Measurements from ENCODE around the gene RGS19. TPM values are rescaled to one million over a fixed set of nuclear protein-coding genes. Genes with fewer than 3 reads are reported as not detected.
A peak's percentile ranks its signal among the peaks of the same experiment; 100 is the strongest.

RGS19 gene
- total RNA-seq, 4 donors from 2014 or later, result 3.4 to 16.0 (median 10.5) TPM

GRCh38 chr20:64056889-64057627 is 22.3 kb downstream of the RGS19 start:
- 70% methylated on average over 6 of the region's 39 CpGs; no CpG with 5 or more reads in 1 of the 2 donors for WGBS, 2 donors (ENCODE audit: low coverage in 1 of 2)
- H3K27me3 ChIP-seq, result peaks cover 61% of the 10 kb centered on the region

GRCh38 chr20:64056639-64056888 is 22.8 kb downstream of the RGS19 start:
- peak overlapping the region in 1 of 2 donors; percentile 8 for H3K4me3 ChIP-seq
- ATAC-seq, result no peak

More at GRCh38 chr20:64056889-64057627, 22.3 kb downstream of the RGS19 start:
- no peaks in the 10 kb centered on the region for H3K9me3 ChIP-seq
- H3K4me1 ChIP-seq, result peaks cover 0 to 15% (median under 1%) of the 10 kb centered on the region in 3 donors
- H3K4me3 ChIP-seq, result peak overlapping the region in 1 of 2 donors; percentile 28
- H3K36me3 ChIP-seq, result no peaks in the 10 kb centered on the region
- ATAC-seq, result no peak
- TF ChIP-seq CTCF (IDR thresholded peaks at IDR 0.05) (no peak), POLR2A (IDR thresholded peaks at IDR 0.05) (no peak), EP300 (IDR thresholded peaks at IDR 0.05) (no peak), POLR2AphosphoS5 (IDR thresholded peaks at IDR 0.05) (no peak)
- H3K27ac ChIP-seq, result peak overlapping the region in 3 of 4 donors; percentile 60 to 78 (median 66)

GRCh38 chr20:64055893-64056638 is 23.3 kb downstream of the RGS19 start:
- WGBS, 2 donors (ENCODE audit: low coverage in 1 of 2), result 40% methylated on average over 1 of the region's 22 CpGs; no CpG with 5 or more reads in 1 of the 2 donors
- Histone ChIP-seq H3K36me3 (no peaks in the 10 kb centered on the region), H3K27me3 (peaks cover 71% of the 10 kb centered on the region), H3K9me3 (no peaks in the 10 kb centered on the region), H3K4me3 (peak overlapping the region in 1 of 2 donors; percentile 8), H3K4me1 (peaks cover 0 to 14% (median 0%) of the 10 kb centered on the region in 3 donors), H3K27ac (peak overlapping the region in 3 of 4 donors; percentile 60 to 78 (median 75))
- TF ChIP-seq POLR2AphosphoS5 (IDR thresholded peaks at IDR 0.05) (peak; percentile 16), CTCF (IDR thresholded peaks at IDR 0.05) (no peak)
- peak; percentile 21 for ATAC-seq

More at GRCh38 chr20:64056639-64056888, 22.8 kb downstream of the RGS19 start:
- H3K27ac ChIP-seq, result peak overlapping the region in 3 of 4 donors; percentile 60 to 78 (median 66)
- peaks cover 0 to 14% (median 0%) of the 10 kb centered on the region in 3 donors for H3K4me1 ChIP-seq
- TF ChIP-seq POLR2A (IDR thresholded peaks at IDR 0.05) (no peak), CTCF (IDR thresholded peaks at IDR 0.05) (no peak), EP300 (IDR thresholded peaks at IDR 0.05) (no peak), POLR2AphosphoS5 (IDR thresholded peaks at IDR 0.05) (no peak)
- 46% methylated on average over 4 of the region's 7 CpGs; no CpG with 5 or more reads in 1 of the 2 donors for WGBS, 2 donors (ENCODE audit: low coverage in 1 of 2)
- peaks cover 66% of the 10 kb centered on the region for H3K27me3 ChIP-seq
- no peaks in the 10 kb centered on the region for H3K36me3 ChIP-seq
- H3K9me3 ChIP-seq, result no peaks in the 10 kb centered on the region

GRCh38 chr20:64055396-64055892 is 23.9 kb downstream of the RGS19 start:
- no peaks in the 10 kb centered on the region for H3K36me3 ChIP-seq
- no peak for ATAC-seq
- TF ChIP-seq EP300 (IDR thresholded peaks at IDR 0.05), result no peak
- no peak for TF ChIP-seq CTCF (IDR thresholded peaks at IDR 0.05)
- TF ChIP-seq POLR2A (IDR thresholded peaks at IDR 0.05), result no peak
- no peak for TF ChIP-seq POLR2AphosphoS5 (IDR thresholded peaks at IDR 0.05)
- H3K27ac ChIP-seq, result peak overlapping the region in 3 of 4 donors; percentile 60 to 78 (median 75)
- H3K27me3 ChIP-seq, result peaks cover 78% of the 10 kb centered on the region
- 9 to 40% methylated on average over 1 of the region's 9 CpGs for WGBS, 2 donors (ENCODE audit: low coverage in 1 of 2)
- H3K9me3 ChIP-seq, result no peaks in the 10 kb centered on the region
- H3K4me1 ChIP-seq, result peaks cover 0 to 14% (median 0%) of the 10 kb centered on the region in 3 donors
- no peak overlapping the region for H3K4me3 ChIP-seq

Measured in gastroesophageal sphincter (tissue), 4 donors.